Psoas muscle (tissue), 8 donors: ENCODE measurements around the gene SRCAP. TPM values are rescaled to one million over a fixed set of nuclear protein-coding genes. Genes with fewer than 3 reads are reported as not detected.

Source experiments
- ATAC-seq, 4 donors: fragments of 200-7000 bp; cut with Tn5 transposase; one replicate each; pipeline ENCODE4 v1.9.1; 2020; ENCODE audit warnings: moderate library complexity in 3 of 4, mild to moderate bottlenecking in 2 of 4
- DNase-seq, 2 donors: peaks; one replicate each; pipeline ENCODE4 v3.0.0-alpha.2; 2020
- H3K27ac ChIP-seq: fragments of 200-600 bp; one replicate; pipeline ENCODE4 v1.8.0; 2022
- H3K27me3 ChIP-seq, 3 donors: fragments of 200-600 bp in 1 of 3; one replicate each; pipeline versions ENCODE4 v1.6.1 to v1.8.0; 2013 to 2022; ENCODE audit warnings: low read length in 2 of 3, mild to moderate bottlenecking in 2 of 3, moderate library complexity in 1 of 3; ENCODE audit not compliant: insufficient read depth in 3 of 3
- H3K36me3 ChIP-seq, 2 donors: fragments of 200-600 bp in 1 of 2; one replicate each; pipeline versions ENCODE4 v1.6.1 to v1.8.0; 2013 to 2022; ENCODE audit warnings: low read depth in 1 of 2, mild to moderate bottlenecking in 1 of 2, moderate library complexity in 1 of 2; ENCODE audit not compliant: insufficient read depth in 1 of 2
- H3K4me1 ChIP-seq: fragments of 200-600 bp; one replicate; pipeline ENCODE4 v1.8.0; 2022
- H3K4me3 ChIP-seq: fragments of 200-600 bp; one replicate; pipeline ENCODE4 v1.8.0; 2022; ENCODE audit warnings: mild to moderate bottlenecking
- H3K9me3 ChIP-seq: fragments of 200-600 bp; one replicate; pipeline ENCODE4 v1.8.0; 2022
- CTCF ChIP-seq: fragments of 200-600 bp; IDR thresholded peaks from one replicate; pipeline ENCODE4 v1.8.0; 2022; ENCODE audit warnings: antibody characterized with exemption
- WGBS, 3 donors: extraction: QIAGEN DNeasy Blood & Tissue Kit; methylation state at CpG; one replicate each; pipeline versions ENCODE4 v1.1.6 to v1.1.7; 2013; 5-methylcytosine and 5-hydroxymethylcytosine counted together
- intact Hi-C, 2 donors: fragments of 100-400 bp; cut with DNase I; formaldehyde crosslinking; loops; one replicate each; pipeline versions ENCODE4 v1.11.0 to v1.14.2; 2022
- polyA plus RNA-seq, 3 donors: library from polyadenylated mRNA; stranded (reverse); fragments of 200-250 nt; gene quantifications; one replicate each; pipeline ENCODE4 v1.2.3, GENCODE V29; 2013
- total RNA-seq, 4 donors: library from RNA; stranded (reverse); fragmentation: NEBNext Ultra II Directional in 2 of 4; extraction: Animal tissue kit (Norgen Biotek cat#: 25700) in 2 of 4; gene quantifications; one replicate each; pipeline versions ENCODE4 v1.2.1 to v1.2.4, GENCODE V29; 2021 to 2023
- donor health status: healthy with polysubstance abuse.
- donor health status: DM: no; HTN: no; CAD: no; lungs with moderate emphysema.
- donor health status: Bipolar disorder and iron deficiency.
- donor health status: healthy.
- donor health status: DM: yes; HTN: yes; CAD: no.
- donor health status: DM: no; HTN: no; CAD: no.
- donor health status: DM: no; HTN: no; CAD: no.
- donor health status: DM: yes; HTN: yes; CAD: no.

The SRCAP gene
- total and polyA plus RNA-seq, 7 donors: 4.4 to 50.1 (median 37.8) TPM

GRCh38 chr16:30760001-30760559 lies 61.1 kb downstream of the SRCAP start:
- TF ChIP-seq CTCF: no peak
- ATAC-seq: no peak
- Histone ChIP-seq H3K27ac (no peak overlapping the region), H3K9me3 (no peaks in the 10 kb centered on the region), H3K4me3 (no peak overlapping the region), H3K36me3 (peaks cover 6 to 59% of the 10 kb centered on the region in 2 donors), H3K4me1 (peaks cover 26% of the 10 kb centered on the region), H3K27me3 (no peaks in the 10 kb centered on the region)
- peak in 1 of 2 donors; percentile 45 for DNase-seq
- intact Hi-C loops: no loop called here
- WGBS, 3 donors: 88 to 93% (median 89%) methylated on average over 7 of the region's 7 CpGs

- H3K27ac ChIP-seq: no peak overlapping the region
- TF ChIP-seq CTCF: no peak
- intact Hi-C loops: no loop called here
- H3K9me3 ChIP-seq: no peaks in the 10 kb centered on the region
- no peaks in the 10 kb centered on the region for H3K27me3 ChIP-seq
- DNase-seq: peak in 1 of 2 donors; percentile 35
- H3K36me3 ChIP-seq: peaks cover 9 to 59% of the 10 kb centered on the region in 2 donors
- H3K4me3 ChIP-seq: peak overlapping the region; percentile 97
- WGBS, 3 donors: 27 to 32% (median 28%) methylated on average over 25 to 26 of the region's 26 CpGs
- no peak for ATAC-seq
- H3K4me1 ChIP-seq: peaks cover 26% of the 10 kb centered on the region
Observed at GRCh38 chr16:30760577-30761426, 61.8 kb downstream of the SRCAP start.

DNA sequence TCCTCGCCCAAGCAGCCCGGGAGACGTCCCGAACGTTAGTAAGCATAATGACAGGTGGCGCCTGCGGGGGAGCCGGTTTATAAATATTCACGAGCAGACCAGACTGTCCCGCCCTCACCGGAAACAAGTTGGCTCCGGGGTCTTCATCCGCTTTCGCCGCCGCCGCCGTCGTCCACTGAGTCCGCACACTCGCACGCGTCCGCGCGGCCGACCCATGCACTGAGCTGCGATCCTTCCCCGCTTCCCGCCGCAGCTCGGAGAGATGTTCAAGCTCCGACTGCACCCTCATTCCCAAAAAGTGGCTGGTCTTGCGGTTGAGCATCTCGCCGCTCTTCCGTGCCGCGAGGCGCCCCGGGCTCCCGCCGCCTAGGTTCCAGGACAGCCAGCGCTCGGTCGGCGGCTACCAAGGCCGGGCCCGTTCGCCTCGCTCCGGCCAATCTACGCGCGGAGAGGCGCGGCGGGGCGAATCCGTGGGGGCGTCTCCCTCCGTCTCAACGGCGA lies 62.5 kb downstream of the SRCAP start:
- peak overlapping the region; percentile 93 for H3K27ac ChIP-seq
- WGBS, 3 donors: 0 to 1% (median 0%) methylated on average over 58 to 64 of the region's 64 CpGs
- intact Hi-C loops: no loop called here
- H3K27me3 ChIP-seq: no peaks in the 10 kb centered on the region
- no peaks in the 10 kb centered on the region for H3K9me3 ChIP-seq
- ATAC-seq (peak; percentile 7 to 37 (median 28)), DNase-seq (peak; percentile 46 to 65)
- peak overlapping the region; percentile 97 for H3K4me3 ChIP-seq
- no peak for TF ChIP-seq CTCF
- peaks cover 9 to 60% of the 10 kb centered on the region in 2 donors for H3K36me3 ChIP-seq
- peaks cover 26% of the 10 kb centered on the region for H3K4me1 ChIP-seq

DNA sequence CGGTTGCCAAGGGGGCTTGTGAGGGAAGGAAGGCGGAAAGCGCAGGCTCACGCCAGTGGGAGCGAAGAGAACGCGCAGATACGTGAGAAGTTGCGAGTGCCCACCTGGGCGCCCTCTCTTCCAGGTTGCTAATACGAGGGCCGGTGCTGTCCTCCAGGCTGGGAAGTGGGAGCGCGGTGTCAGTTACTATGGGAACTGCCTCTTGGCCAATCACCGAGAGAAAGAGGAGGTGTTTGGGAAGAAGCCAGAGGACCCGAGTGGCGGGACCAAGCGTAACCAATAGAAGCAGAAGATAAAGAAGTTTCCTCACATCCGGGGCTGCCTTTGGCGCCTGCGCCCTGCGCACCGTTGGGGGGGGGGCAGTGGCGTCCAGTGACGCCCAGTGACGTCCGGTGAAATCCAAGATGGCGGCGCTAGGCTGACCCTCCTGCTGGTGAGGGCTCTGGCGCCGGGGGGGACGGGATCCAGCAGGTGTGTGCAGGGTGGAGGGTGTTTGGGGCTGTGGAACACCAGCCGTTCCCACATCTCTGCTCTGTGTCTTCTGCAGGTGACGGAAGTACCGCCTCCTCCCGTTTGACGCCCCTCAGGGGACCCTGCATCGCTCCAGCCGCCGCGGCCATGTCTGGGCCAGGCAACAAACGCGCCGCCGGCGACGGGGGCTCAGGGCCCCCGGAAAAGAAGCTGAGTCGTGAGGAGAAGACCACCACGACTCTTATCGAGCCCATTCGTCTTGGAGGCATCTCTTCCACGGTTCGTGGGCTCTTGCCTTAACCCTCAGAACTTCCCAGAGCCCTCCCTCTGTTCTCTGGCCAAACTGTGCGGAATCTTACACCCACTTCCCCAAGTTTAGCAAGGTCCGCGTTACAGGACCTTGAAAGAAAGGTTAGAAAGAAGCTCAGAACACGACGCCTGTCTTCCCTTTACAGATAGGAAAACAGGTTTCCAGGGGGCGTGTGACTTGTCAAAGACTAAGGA lies 63.2 kb downstream of the SRCAP start, which contains the start of the genes CFAP119 and RNF40:
CFAP119 (minus strand) TSS at position 135 of the 975 bp plus-strand sequence. CDS start 314 bp downstream, outside the sequence.
RNF40 (plus strand) TSS at position 395 of the 975 bp plus-strand sequence; CDS start at position 619, 224 bp downstream.
- peak; percentile 98 for ATAC-seq
- H3K27me3 ChIP-seq: no peaks in the 10 kb centered on the region
- DNase-seq: peak; percentile 96 to 98
- WGBS, 3 donors: 0 to 1% (median 1%) methylated on average over 56 to 60 of the region's 60 CpGs
- H3K36me3 ChIP-seq: peaks cover 9 to 60% of the 10 kb centered on the region in 2 donors
- H3K4me1 ChIP-seq: peaks cover 26% of the 10 kb centered on the region
- peak within 1 kb of the TSS; percentile 97 for H3K4me3 ChIP-seq
- H3K9me3 ChIP-seq: no peaks in the 10 kb centered on the region
- H3K27ac ChIP-seq: peak within 1 kb of the TSS; percentile 93
- TF ChIP-seq CTCF: no peak
- intact Hi-C loops: no loop called here
